ENCODE results near the gene JDP2. TPM values are rescaled to one million over a fixed set of nuclear protein-coding genes. Genes with fewer than 3 reads are reported as not detected.

JDP2 gene
- total RNA-seq, 1 donor from 2014 or later, result 43.5 TPM

GRCh38 chr14:75449036-75449435, 21.2 kb downstream of the JDP2 start:
- no peak overlapping the region for H3K4me3 ChIP-seq (ENCODE audit: low read depth, low read length)
- no peak for DNase-seq (ENCODE audit: low read depth)
- TF ChIP-seq CTCF (IDR thresholded peaks at IDR 0.05; ENCODE audit: insufficient read depth, low read length, poor library complexity, severe bottlenecking), result no peak
- H3K27me3 ChIP-seq (ENCODE audit: control insufficient read depth, insufficient read depth, low read length), result no peaks in the 10 kb centered on the region
- H3K36me3 ChIP-seq (ENCODE audit: control insufficient read depth, insufficient read depth, low read length), result no peaks in the 10 kb centered on the region

GRCh38 chr14:75449696-75450095, 21.9 kb downstream of the JDP2 start:
- Histone ChIP-seq H3K4me3 (ENCODE audit: low read depth, low read length) (no peak overlapping the region), H3K36me3 (ENCODE audit: control insufficient read depth, insufficient read depth, low read length) (no peaks in the 10 kb centered on the region), H3K27me3 (ENCODE audit: control insufficient read depth, insufficient read depth, low read length) (no peaks in the 10 kb centered on the region)
- no peak for TF ChIP-seq CTCF (IDR thresholded peaks at IDR 0.05; ENCODE audit: insufficient read depth, low read length, poor library complexity, severe bottlenecking)
- DNase-seq (ENCODE audit: low read depth), result no peak

GRCh38 chr14:75450381-75451276, 22.8 kb downstream of the JDP2 start:
- no peaks in the 10 kb centered on the region for H3K36me3 ChIP-seq (ENCODE audit: control insufficient read depth, insufficient read depth, low read length)
- peak; percentile 58 for DNase-seq (ENCODE audit: low read depth)
- H3K4me3 ChIP-seq (ENCODE audit: low read depth, low read length), result no peak overlapping the region
- no peak for TF ChIP-seq CTCF (IDR thresholded peaks at IDR 0.05; ENCODE audit: insufficient read depth, low read length, poor library complexity, severe bottlenecking)
- H3K27me3 ChIP-seq (ENCODE audit: control insufficient read depth, insufficient read depth, low read length), result no peaks in the 10 kb centered on the region

- no peak for TF ChIP-seq CTCF (IDR thresholded peaks at IDR 0.05; ENCODE audit: insufficient read depth, low read length, poor library complexity, severe bottlenecking)
- H3K36me3 ChIP-seq (ENCODE audit: control insufficient read depth, insufficient read depth, low read length), result no peaks in the 10 kb centered on the region
- no peak overlapping the region for H3K4me3 ChIP-seq (ENCODE audit: low read depth, low read length)
- DNase-seq (ENCODE audit: low read depth), result no peak
- H3K27me3 ChIP-seq (ENCODE audit: control insufficient read depth, insufficient read depth, low read length), result no peaks in the 10 kb centered on the region
Observed at GRCh38 chr14:75452324-75452723, 24.5 kb downstream of the JDP2 start.

- no peak overlapping the region for H3K4me3 ChIP-seq (ENCODE audit: low read depth, low read length)
- peak; percentile 53 for DNase-seq (ENCODE audit: low read depth)
- TF ChIP-seq CTCF (IDR thresholded peaks at IDR 0.05; ENCODE audit: insufficient read depth, low read length, poor library complexity, severe bottlenecking), result no peak
- no peaks in the 10 kb centered on the region for H3K27me3 ChIP-seq (ENCODE audit: control insufficient read depth, insufficient read depth, low read length)
- no peaks in the 10 kb centered on the region for H3K36me3 ChIP-seq (ENCODE audit: control insufficient read depth, insufficient read depth, low read length)
Observed at GRCh38 chr14:75452900-75453816, 25.3 kb downstream of the JDP2 start.
